ENCODE measurements around the gene MIPEP.

Gene MIPEP

GRCh38 chr13:23705583-23705982, 183.6 kb downstream of the MIPEP start:
- no peak for DNase-seq

- DNase-seq: no peak
Observed at GRCh38 chr13:23703246-23703860, 185.8 kb downstream of the MIPEP start.

GRCh38 chr13:23701636-23702035, 187.6 kb downstream of the MIPEP start:
- no peak for DNase-seq

GRCh38 chr13:23701186-23701585, 188.0 kb downstream of the MIPEP start:
- no peak for DNase-seq

- no peak for DNase-seq
Observed at GRCh38 chr13:23699271-23699670, 189.9 kb downstream of the MIPEP start.

GRCh38 chr13:23697772-23698313, 191.4 kb downstream of the MIPEP start:
- DNase-seq: no peak

GRCh38 chr13:23696610-23697009, 192.6 kb downstream of the MIPEP start:
- no peak for DNase-seq

GRCh38 chr13:23695711-23696464, 193.3 kb downstream of the MIPEP start:
- DNase-seq: peak; percentile 31 to 48

- DNase-seq: no peak
Observed at GRCh38 chr13:23695196-23695595, 194.0 kb downstream of the MIPEP start.

- DNase-seq: no peak
Observed at GRCh38 chr13:23692816-23693215, 196.4 kb downstream of the MIPEP start.

- no peak for DNase-seq
Observed at GRCh38 chr13:23690668-23691067, 198.5 kb downstream of the MIPEP start.

GRCh38 chr13:23688336-23688735, 200.9 kb downstream of the MIPEP start:
- DNase-seq: no peak

- no peak for DNase-seq
Observed at GRCh38 chr13:23687614-23688013, 201.6 kb downstream of the MIPEP start.

GRCh38 chr13:23686948-23687347, 202.3 kb downstream of the MIPEP start:
- DNase-seq: no peak

GRCh38 chr13:23685416-23685815, 203.8 kb downstream of the MIPEP start:
- no peak for DNase-seq

- no peak for DNase-seq
Observed at GRCh38 chr13:23684647-23685046, 204.6 kb downstream of the MIPEP start.

- no peak for DNase-seq
Observed at GRCh38 chr13:23683084-23683483, 206.1 kb downstream of the MIPEP start.

GRCh38 chr13:23680845-23681669, 208.1 kb downstream of the MIPEP start:
- no peak for DNase-seq

All from activated CD4-positive, alpha-beta T cell treated with anti-CD3 and anti-CD28 coated beads for 4 hours (primary cell).